Measurements from ENCODE around the gene TUSC2. TPM values are rescaled to one million over a fixed set of nuclear protein-coding genes. Genes with fewer than 3 reads are reported as not detected.

Gene TUSC2
- total RNA-seq, 1 experiment from 2014 or later, result 34.0 TPM

DNA sequence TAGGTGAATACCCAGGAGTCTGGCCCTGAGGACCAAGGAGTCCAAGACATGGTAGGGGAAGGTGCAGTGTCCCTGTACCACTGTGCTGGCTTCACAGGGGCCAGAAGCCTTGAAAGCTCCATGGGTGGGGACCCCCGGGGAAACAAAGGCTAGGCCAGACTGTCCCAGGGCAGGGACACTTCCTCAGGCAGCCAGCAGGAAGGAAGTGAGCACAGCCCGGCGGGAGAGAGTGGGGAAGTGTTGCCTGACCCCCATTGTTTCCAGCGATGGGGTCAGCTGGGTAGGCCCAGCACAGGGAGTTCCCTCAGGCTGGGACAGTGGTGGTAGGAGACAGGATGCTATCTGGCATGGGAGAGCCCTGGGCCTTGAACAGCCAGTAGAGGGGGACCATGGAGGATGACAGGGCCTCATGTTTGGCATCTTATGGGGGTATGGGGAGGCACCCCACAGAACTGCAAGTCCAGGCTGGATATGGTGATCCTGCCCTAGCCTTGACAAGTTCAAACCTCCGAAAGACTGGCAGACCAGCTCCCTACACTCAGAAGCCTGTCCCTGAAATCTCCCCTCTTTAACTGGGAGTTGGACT lies 4.3 kb downstream of the TUSC2 start:
- intact Hi-C loops (cut with micrococcal nuclease), result loop anchor here (1.0 to 2.0 kb wide), 3 partner anchors 20 to 63 kb away; partner anchors contain the start of gene HYAL1
- H3K9ac ChIP-seq (ENCODE audit: low read length), result no peak overlapping the region
- peaks cover 9 to 19% of the 10 kb centered on the region in 2 experiments; a peak in 2 of 4 replicates for H3K36me3 ChIP-seq (ENCODE audit: control insufficient read depth in 1 of 2, insufficient read depth in 2 of 2, low read length in 2 of 2)
- peak overlapping the region; percentile 93; the same call in 1 of the 2 replicates for H3K27ac ChIP-seq (ENCODE audit: low read depth, low read length)
- no peak overlapping the region for H3K4me2 ChIP-seq (ENCODE audit: low read length)
- no peaks in the 10 kb centered on the region for H3K27me3 ChIP-seq (ENCODE audit: insufficient read depth, low read length)
- ChIA-PET RAD21 (ENCODE audit: low non-redundant PET in 1 of 2, low total read pairs in 2 of 2, uncharacterized antibody in 2 of 2, unreplicated experiment in 2 of 2) (interaction anchor here (0.8 to 1.5 kb wide), 2 partner anchors 20 to 24 kb away, joined by 3 to 4 read pairs; partner anchors contain the start of genes HYAL1 (in 1 of the 2), HYAL3 (in 1 of the 2) and NAA80 (in 1 of the 2)), CTCF (interaction anchor here (0.6 to 1.8 kb wide), 13 partner anchors 10 to 129 kb away, joined by 3 to 14 read pairs (median 4); partner anchors contain the start of genes HYAL1, IFRD2, LSMEM2 and RASSF1), POLR2A (interaction anchor here (1.0 to 1.3 kb wide), 2 partner anchors 13 to 14 kb away, joined by 4 to 6 read pairs; no protein-coding TSS in a partner anchor)
- H3K4me3 ChIP-seq (replicated peaks in 1 of 2; ENCODE audit: low read depth in 1 of 2, low read length in 2 of 2), result no peak overlapping the region
- peaks cover 38 to 67% of the 10 kb centered on the region in 2 experiments for H3K4me1 ChIP-seq (ENCODE audit: control insufficient read depth in 1 of 2, insufficient read depth in 2 of 2, low read length in 2 of 2)
- no peak overlapping the region for H2AFZ ChIP-seq (ENCODE audit: low read depth, low read length, poor library complexity, severe bottlenecking)
- TF ChIP-seq ZNF274 (IDR thresholded peaks at IDR 0.05; ENCODE audit: low read depth, low read length) (no peak), EGR1 (IDR thresholded peaks at IDR 0.05; ENCODE audit: low read depth) (no peak), ZFX (IDR thresholded peaks at IDR 0.05) (no peak), YY1 (IDR thresholded peaks at IDR 0.05; ENCODE audit: extremely low read depth, insufficient replicate concordance, low read depth, low read length) (no peak), EZH2phosphoT487 (IDR thresholded peaks at IDR 0.05; ENCODE audit: borderline replicate concordance) (no peak), EZH2 (IDR thresholded peaks at IDR 0.05) (no peak), REST (IDR thresholded peaks at IDR 0.05; ENCODE audit: low read depth) (no peak), TCF7L2 (IDR thresholded peaks at IDR 0.05; ENCODE audit: borderline replicate concordance, extremely low read depth, insufficient read depth, insufficient read length) (no peak), POLR2AphosphoS5 (IDR thresholded peaks at IDR 0.05; ENCODE audit: low read depth, low read length) (no peak), ELF1 (IDR thresholded peaks at IDR 0.05; ENCODE audit: borderline replicate concordance, low read depth) (no peak), FOSL1 (IDR thresholded peaks at IDR 0.05; ENCODE audit: low read depth) (no peak), CBX3 (IDR thresholded peaks at IDR 0.05; ENCODE audit: low read depth) (no peak), SRF (IDR thresholded peaks at IDR 0.05; ENCODE audit: low read depth) (no peak), SIN3A (IDR thresholded peaks at IDR 0.05; ENCODE audit: low read depth) (no peak), CEBPB (IDR thresholded peaks at IDR 0.05; ENCODE audit: low read depth) (no peak)
- TF ChIP-seq, protein P1, sequence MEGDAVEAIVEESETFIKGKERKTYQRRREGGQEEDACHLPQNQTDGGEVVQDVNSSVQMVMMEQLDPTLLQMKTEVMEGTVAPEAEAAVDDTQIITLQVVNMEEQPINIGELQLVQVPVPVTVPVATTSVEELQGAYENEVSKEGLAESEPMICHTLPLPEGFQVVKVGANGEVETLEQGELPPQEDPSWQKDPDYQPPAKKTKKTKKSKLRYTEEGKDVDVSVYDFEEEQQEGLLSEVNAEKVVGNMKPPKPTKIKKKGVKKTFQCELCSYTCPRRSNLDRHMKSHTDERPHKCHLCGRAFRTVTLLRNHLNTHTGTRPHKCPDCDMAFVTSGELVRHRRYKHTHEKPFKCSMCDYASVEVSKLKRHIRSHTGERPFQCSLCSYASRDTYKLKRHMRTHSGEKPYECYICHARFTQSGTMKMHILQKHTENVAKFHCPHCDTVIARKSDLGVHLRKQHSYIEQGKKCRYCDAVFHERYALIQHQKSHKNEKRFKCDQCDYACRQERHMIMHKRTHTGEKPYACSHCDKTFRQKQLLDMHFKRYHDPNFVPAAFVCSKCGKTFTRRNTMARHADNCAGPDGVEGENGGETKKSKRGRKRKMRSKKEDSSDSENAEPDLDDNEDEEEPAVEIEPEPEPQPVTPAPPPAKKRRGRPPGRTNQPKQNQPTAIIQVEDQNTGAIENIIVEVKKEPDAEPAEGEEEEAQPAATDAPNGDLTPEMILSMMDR (IDR thresholded peaks at IDR 0.05 in 2 of 3, conservative IDR thresholded peaks at IDR 0.05 in 1 of 3; ENCODE audit: borderline replicate concordance in 1 of 3, insufficient read depth in 1 of 3, low read depth in 2 of 3, low read length in 2 of 3), result no peak
- TF ChIP-seq, protein P2, sequence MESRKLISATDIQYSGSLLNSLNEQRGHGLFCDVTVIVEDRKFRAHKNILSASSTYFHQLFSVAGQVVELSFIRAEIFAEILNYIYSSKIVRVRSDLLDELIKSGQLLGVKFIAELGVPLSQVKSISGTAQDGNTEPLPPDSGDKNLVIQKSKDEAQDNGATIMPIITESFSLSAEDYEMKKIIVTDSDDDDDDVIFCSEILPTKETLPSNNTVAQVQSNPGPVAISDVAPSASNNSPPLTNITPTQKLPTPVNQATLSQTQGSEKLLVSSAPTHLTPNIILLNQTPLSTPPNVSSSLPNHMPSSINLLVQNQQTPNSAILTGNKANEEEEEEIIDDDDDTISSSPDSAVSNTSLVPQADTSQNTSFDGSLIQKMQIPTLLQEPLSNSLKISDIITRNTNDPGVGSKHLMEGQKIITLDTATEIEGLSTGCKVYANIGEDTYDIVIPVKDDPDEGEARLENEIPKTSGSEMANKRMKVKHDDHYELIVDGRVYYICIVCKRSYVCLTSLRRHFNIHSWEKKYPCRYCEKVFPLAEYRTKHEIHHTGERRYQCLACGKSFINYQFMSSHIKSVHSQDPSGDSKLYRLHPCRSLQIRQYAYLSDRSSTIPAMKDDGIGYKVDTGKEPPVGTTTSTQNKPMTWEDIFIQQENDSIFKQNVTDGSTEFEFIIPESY (IDR thresholded peaks at IDR 0.05; ENCODE audit: extremely low read depth, insufficient replicate concordance, low read length), result no peak
- peaks cover 51% of the 10 kb centered on the region for H3K79me2 ChIP-seq (ENCODE audit: insufficient read depth, low read length)
- H3K9me2 ChIP-seq (ENCODE audit: insufficient read depth), result no peaks in the 10 kb centered on the region
- DNase-seq (ENCODE audit: low read depth, low spot score), result no peak
- no peaks in the 10 kb centered on the region for H4K20me1 ChIP-seq (ENCODE audit: insufficient read depth)
- H3K9me3 ChIP-seq (ENCODE audit: control insufficient read depth in 1 of 2, insufficient read depth in 1 of 2, low read depth in 1 of 2, low read length in 2 of 2), result no peaks in the 10 kb centered on the region
- no peak for ATAC-seq
- BruUV-seq (replicated peaks), result no TSS peak
